Measurements from ENCODE around the gene CASP8AP2.

DNA sequence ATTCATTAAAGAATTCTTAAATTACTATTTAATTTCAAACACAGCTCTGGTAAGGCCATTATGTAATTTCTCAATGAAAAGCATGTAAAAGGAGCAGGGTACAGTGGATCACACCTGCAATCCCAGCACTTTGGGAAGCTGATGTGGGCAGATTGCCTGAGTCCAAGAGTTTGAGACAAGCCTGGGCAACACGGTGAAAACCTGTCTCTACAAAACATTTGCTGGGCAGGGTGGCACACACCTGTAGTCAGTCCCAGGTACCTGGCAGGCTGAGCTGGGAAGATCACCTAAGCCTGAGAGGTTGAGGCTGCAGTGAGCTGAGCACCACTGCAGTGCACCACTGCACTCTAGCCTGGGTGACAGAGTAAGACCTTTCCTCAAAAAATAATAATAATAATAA, 47.5 kb upstream of the CASP8AP2 start:
- TF ChIP-seq, protein P1, sequence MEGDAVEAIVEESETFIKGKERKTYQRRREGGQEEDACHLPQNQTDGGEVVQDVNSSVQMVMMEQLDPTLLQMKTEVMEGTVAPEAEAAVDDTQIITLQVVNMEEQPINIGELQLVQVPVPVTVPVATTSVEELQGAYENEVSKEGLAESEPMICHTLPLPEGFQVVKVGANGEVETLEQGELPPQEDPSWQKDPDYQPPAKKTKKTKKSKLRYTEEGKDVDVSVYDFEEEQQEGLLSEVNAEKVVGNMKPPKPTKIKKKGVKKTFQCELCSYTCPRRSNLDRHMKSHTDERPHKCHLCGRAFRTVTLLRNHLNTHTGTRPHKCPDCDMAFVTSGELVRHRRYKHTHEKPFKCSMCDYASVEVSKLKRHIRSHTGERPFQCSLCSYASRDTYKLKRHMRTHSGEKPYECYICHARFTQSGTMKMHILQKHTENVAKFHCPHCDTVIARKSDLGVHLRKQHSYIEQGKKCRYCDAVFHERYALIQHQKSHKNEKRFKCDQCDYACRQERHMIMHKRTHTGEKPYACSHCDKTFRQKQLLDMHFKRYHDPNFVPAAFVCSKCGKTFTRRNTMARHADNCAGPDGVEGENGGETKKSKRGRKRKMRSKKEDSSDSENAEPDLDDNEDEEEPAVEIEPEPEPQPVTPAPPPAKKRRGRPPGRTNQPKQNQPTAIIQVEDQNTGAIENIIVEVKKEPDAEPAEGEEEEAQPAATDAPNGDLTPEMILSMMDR (IDR thresholded peaks at IDR 0.05), result no peak
- TF ChIP-seq EP300 (IDR thresholded peaks at IDR 0.05), result no peak
